ENCODE measurements around the gene SLC12A7.

The SLC12A7 gene

DNA sequence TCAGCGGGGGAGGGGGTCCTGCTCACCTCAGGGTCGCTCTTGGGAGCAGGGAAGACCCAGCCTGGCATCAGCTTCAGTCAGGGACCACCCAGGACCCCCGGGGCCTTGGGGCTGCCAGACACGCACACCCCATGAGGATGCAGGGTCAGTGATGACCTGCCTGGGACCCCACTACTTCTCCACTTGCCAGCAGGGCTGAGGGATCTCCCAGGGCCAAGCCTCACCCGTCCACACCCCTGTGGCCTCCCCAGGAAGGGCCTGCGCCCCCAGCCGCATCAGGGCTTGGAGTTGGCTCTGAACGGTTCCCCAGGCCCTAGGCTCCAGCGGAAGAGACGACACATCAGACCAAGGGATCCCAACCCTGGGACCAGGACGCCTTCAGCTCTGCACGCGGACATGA is 33.7 kb downstream of the SLC12A7 start:
- H3K4me3 ChIP-seq (ENCODE audit: low read depth, low read length) = no peak overlapping the region
- no peak for TF ChIP-seq CTCF (IDR thresholded peaks at IDR 0.05; ENCODE audit: control insufficient read depth, extremely low read depth, insufficient read depth)
- no peak for DNase-seq (ENCODE audit: low read depth)

- no peak for DNase-seq (ENCODE audit: low read depth)
- no peak for TF ChIP-seq CTCF (IDR thresholded peaks at IDR 0.05; ENCODE audit: control insufficient read depth, extremely low read depth, insufficient read depth)
- H3K4me3 ChIP-seq (ENCODE audit: low read depth, low read length) = no peak overlapping the region
Measured at GRCh38 chr5:1077491-1078020, 34.3 kb downstream of the SLC12A7 start.

GRCh38 chr5:1077026-1077425 is 34.8 kb downstream of the SLC12A7 start:
- H3K4me3 ChIP-seq (ENCODE audit: low read depth, low read length) = no peak overlapping the region
- DNase-seq (ENCODE audit: low read depth) = no peak
- TF ChIP-seq CTCF (IDR thresholded peaks at IDR 0.05; ENCODE audit: control insufficient read depth, extremely low read depth, insufficient read depth) = no peak

GRCh38 chr5:1076406-1076805 is 35.5 kb downstream of the SLC12A7 start:
- no peak for DNase-seq (ENCODE audit: low read depth)
- no peak for TF ChIP-seq CTCF (IDR thresholded peaks at IDR 0.05; ENCODE audit: control insufficient read depth, extremely low read depth, insufficient read depth)

GRCh38 chr5:1075931-1076330 is 35.9 kb downstream of the SLC12A7 start:
- TF ChIP-seq CTCF (IDR thresholded peaks at IDR 0.05; ENCODE audit: control insufficient read depth, extremely low read depth, insufficient read depth) = no peak
- DNase-seq (ENCODE audit: low read depth) = no peak
- no peak overlapping the region for H3K4me3 ChIP-seq (ENCODE audit: low read depth, low read length)

More at GRCh38 chr5:1076406-1076805, 35.5 kb downstream of the SLC12A7 start:
- no peak overlapping the region for H3K4me3 ChIP-seq (ENCODE audit: low read depth, low read length)

GRCh38 chr5:1075555-1075881 is 36.3 kb downstream of the SLC12A7 start:
- no peak for DNase-seq (ENCODE audit: low read depth)
- H3K4me3 ChIP-seq (ENCODE audit: low read depth, low read length) = no peak overlapping the region
- no peak for TF ChIP-seq CTCF (IDR thresholded peaks at IDR 0.05; ENCODE audit: control insufficient read depth, extremely low read depth, insufficient read depth)

DNA sequence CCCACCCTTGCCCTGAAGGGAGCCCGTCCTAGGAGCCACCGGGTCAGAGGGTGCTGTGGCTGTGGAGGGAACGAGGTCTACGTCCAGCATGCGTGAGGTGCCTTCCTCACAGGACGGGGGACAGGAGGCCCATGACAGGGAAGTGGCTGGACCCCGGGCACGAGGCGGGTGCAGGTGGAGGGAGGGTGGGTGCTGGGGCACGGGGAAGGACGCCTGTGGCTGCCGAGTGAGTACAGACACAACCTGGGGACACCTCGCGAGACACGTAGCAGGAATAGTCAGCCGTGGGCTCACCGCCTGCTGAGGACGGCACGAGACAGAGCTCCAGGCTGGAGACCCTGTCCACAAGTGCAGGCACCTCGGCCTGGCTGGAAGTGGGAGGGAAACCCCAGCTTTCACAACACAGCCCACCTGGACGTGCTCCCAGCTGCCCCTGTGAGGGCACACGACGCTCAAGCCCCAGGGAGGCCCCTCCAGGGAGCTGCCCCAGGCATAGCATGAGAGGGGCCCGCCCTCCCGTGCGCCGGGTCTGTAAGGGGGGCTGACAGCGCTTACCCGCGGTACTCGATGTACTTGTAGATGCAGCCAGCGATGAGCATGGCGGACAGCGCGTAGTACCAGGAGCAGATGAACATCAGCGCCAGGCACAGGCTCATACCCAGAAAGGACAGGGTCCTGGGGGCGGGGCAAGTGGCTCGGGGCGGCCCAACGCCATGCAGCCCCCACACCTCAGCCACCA is 36.9 kb downstream of the SLC12A7 start:
- DNase-seq (ENCODE audit: low read depth) = no peak
- H3K4me3 ChIP-seq (ENCODE audit: low read depth, low read length) = no peak overlapping the region
- no peak for TF ChIP-seq CTCF (IDR thresholded peaks at IDR 0.05; ENCODE audit: control insufficient read depth, extremely low read depth, insufficient read depth)

Data from LNCaP clone FGC (cell line).